Activated CD8-positive, alpha-beta T cell treated with anti-CD3 and anti-CD28 coated beads for 36 hours (primary cell): ENCODE data around the gene FOXB2. TPM values are rescaled to one million over a fixed set of nuclear protein-coding genes. Genes with fewer than 3 reads are reported as not detected.
A peak's percentile ranks its signal among the peaks of the same experiment; 100 is the strongest.

ENCODE experiments used
- ATAC-seq: fragments of 200-7000 bp; cut with Tn5 transposase; one replicate; pipeline ENCODE4 v1.10.0; 2021; ENCODE audit warnings: mild to moderate bottlenecking, moderate library complexity
- CTCF ChIA-PET: fragments of 350-600 bp; sonication (Branson Sonifier 250); formaldehyde crosslinking; loops from one replicate; lab custom pipeline; 2021; ENCODE audit warnings: antibody characterized with exemption; lab: Charles Lee
- POLR2A ChIA-PET: fragments of 350-600 bp; sonication (Branson Sonifier 250); formaldehyde crosslinking; loops from one replicate; lab custom pipeline; 2021; ENCODE audit warnings: antibody characterized with exemption; lab: Charles Lee
- DNase-seq: peaks from one replicate; pipeline ENCODE4 v3.0.0-alpha.2; 2020
- H3K27ac Mint-ChIP-seq: one replicate; pipeline ENCODE4 v1.8.0; 2021; ENCODE audit warnings: mild to moderate bottlenecking, mixed read lengths
- H3K27me3 Mint-ChIP-seq: one replicate; pipeline ENCODE4 v1.8.0; 2021; ENCODE audit warnings: mixed read lengths
- H3K36me3 Mint-ChIP-seq: one replicate; pipeline ENCODE4 v1.8.0; 2021; ENCODE audit warnings: low read depth, mixed read lengths
- H3K4me1 Mint-ChIP-seq: one replicate; pipeline ENCODE4 v1.8.0; 2021; ENCODE audit warnings: low read depth, mixed read lengths
- H3K4me3 Mint-ChIP-seq: one replicate; pipeline ENCODE4 v1.8.0; 2021; ENCODE audit warnings: mild to moderate bottlenecking, moderate library complexity, mixed read lengths
- H3K9me3 Mint-ChIP-seq: one replicate; pipeline ENCODE4 v1.8.0; 2021; ENCODE audit warnings: mixed read lengths
- CTCF ChIP-seq: fragments of 200-600 bp; IDR thresholded peaks from one replicate; pipeline ENCODE4 v1.8.0; 2022; ENCODE audit warnings: antibody characterized with exemption, mild to moderate bottlenecking
- intact Hi-C: fragments of 100-400 bp; cut with micrococcal nuclease; formaldehyde crosslinking; loops from one replicate; pipeline ENCODE4 v1.10.0; 2022
- total RNA-seq, 2 experiments: library from RNA; stranded (reverse); gene quantifications; one replicate each; pipeline ENCODE4 v1.2.3, GENCODE V29; 2021

The FOXB2 gene
- total RNA-seq, 2 experiments from 2014 or later: not detected

GRCh38 chr9:77018058-77018968 lies 1.1 kb upstream of the FOXB2 start:
- no peak for ATAC-seq
- peaks cover 81% of the 10 kb centered on the region for H3K27me3 Mint-ChIP-seq
- no peak overlapping the region for H3K4me3 Mint-ChIP-seq
- TF ChIP-seq CTCF: no peak
- intact Hi-C loops: no loop called here
- peaks cover 29% of the 10 kb centered on the region for H3K4me1 Mint-ChIP-seq
- no peaks in the 10 kb centered on the region for H3K9me3 Mint-ChIP-seq
- POLR2A ChIA-PET: no interaction called here
- CTCF ChIA-PET: no interaction called here
- no peaks in the 10 kb centered on the region for H3K36me3 Mint-ChIP-seq
- peak overlapping the region; percentile 42 for H3K27ac Mint-ChIP-seq
- no peak for DNase-seq

- H3K36me3 Mint-ChIP-seq: no peaks in the 10 kb centered on the region
- intact Hi-C loops: no loop called here
- no peak for ATAC-seq
- TF ChIP-seq CTCF: no peak
- H3K4me1 Mint-ChIP-seq: peaks cover 29% of the 10 kb centered on the region
- ChIA-PET POLR2A (no interaction called here), CTCF (no interaction called here)
- no peaks in the 10 kb centered on the region for H3K9me3 Mint-ChIP-seq
- no peak overlapping the region for H3K4me3 Mint-ChIP-seq
- no peak for DNase-seq
- H3K27me3 Mint-ChIP-seq: peaks cover 81% of the 10 kb centered on the region
- no peak overlapping the region for H3K27ac Mint-ChIP-seq
These were observed 553 bp upstream of the FOXB2 start for GRCh38 chr9:77018969-77019235.

- ChIA-PET POLR2A (no interaction called here), CTCF (no interaction called here)
- intact Hi-C loops: no loop called here
- peak overlapping the region; percentile 11 for H3K4me3 Mint-ChIP-seq
- ATAC-seq (no peak), DNase-seq (no peak)
- peaks cover 29% of the 10 kb centered on the region for H3K4me1 Mint-ChIP-seq
- H3K27ac Mint-ChIP-seq: no peak overlapping the region
- no peaks in the 10 kb centered on the region for H3K9me3 Mint-ChIP-seq
- no peak for TF ChIP-seq CTCF
- peaks cover 75% of the 10 kb centered on the region for H3K27me3 Mint-ChIP-seq
- H3K36me3 Mint-ChIP-seq: no peaks in the 10 kb centered on the region
These were observed 514 bp downstream of the FOXB2 start for GRCh38 chr9:77019926-77020412.

GRCh38 chr9:77020413-77021290 lies 1.2 kb downstream of the FOXB2 start:
- H3K4me1 Mint-ChIP-seq: peaks cover 29% of the 10 kb centered on the region
- H3K36me3 Mint-ChIP-seq: no peaks in the 10 kb centered on the region
- H3K27me3 Mint-ChIP-seq: peaks cover 73% of the 10 kb centered on the region
- peak overlapping the region; percentile 10 for H3K4me3 Mint-ChIP-seq
- TF ChIP-seq CTCF: no peak
- intact Hi-C loops: no loop called here
- no peak for DNase-seq
- H3K27ac Mint-ChIP-seq: no peak overlapping the region
- CTCF ChIA-PET: interaction anchor here (1.7 kb wide), 1 partner anchor 11 kb away, joined by 4 read pairs; no protein-coding TSS in a partner anchor
- no peak for ATAC-seq
- POLR2A ChIA-PET: interaction anchor here (0.7 kb wide), 1 partner anchor 138 kb away, joined by 3 read pairs; no protein-coding TSS in a partner anchor
- no peaks in the 10 kb centered on the region for H3K9me3 Mint-ChIP-seq
